Left ventricle myocardium inferior (tissue), 1 donor: ENCODE results near the gene CNIH3. TPM values are rescaled to one million over a fixed set of nuclear protein-coding genes. Genes with fewer than 3 reads are reported as not detected.

Experiments used
- DNase-seq: peaks from one replicate; pipeline ENCODE4 v3.0.0-alpha.2; 2020
- H3K27ac ChIP-seq: fragments of 200-600 bp; replicated peaks from 2 replicates; pipeline ENCODE4 v1.8.0; 2021
- H3K27me3 ChIP-seq: fragments of 200-600 bp; 2 replicates; pipeline ENCODE4 v1.8.0; 2021; ENCODE audit warnings: low read depth
- H3K36me3 ChIP-seq: fragments of 200-600 bp; 2 replicates; pipeline ENCODE4 v1.8.0; 2021
- H3K4me1 ChIP-seq: fragments of 200-600 bp; 2 replicates; pipeline ENCODE4 v1.8.0; 2021
- H3K4me3 ChIP-seq: fragments of 200-600 bp; 2 replicates; pipeline ENCODE4 v1.8.0; 2021; ENCODE audit warnings: mild to moderate bottlenecking, moderate library complexity
- H3K9me3 ChIP-seq: fragments of 200-600 bp; replicated peaks from 2 replicates; pipeline ENCODE4 v1.8.0; 2021
- intact Hi-C: fragments of 100-400 bp; cut with micrococcal nuclease; formaldehyde crosslinking; loops from one replicate; pipeline ENCODE4 v1.11.0; 2022
- total RNA-seq: library from RNA; stranded (reverse); fragmentation: NEBNext Ultra II Directional; extraction: Animal tissue kit (Norgen Biotek cat#: 25700); gene quantifications from one replicate; pipeline ENCODE4 v1.2.1, GENCODE V29; 2021
- TF ChIP-seq, protein P1 (sequence below): fragments of 200-600 bp; IDR thresholded peaks from 2 replicates; pipeline ENCODE4 v1.8.0; 2021; ENCODE audit warnings: antibody characterized with exemption, mild to moderate bottlenecking, borderline replicate concordance
- donor health status: DM: no; HTN: yes; CAD: no; lungs with severe emphysema.

CNIH3 gene
- total RNA-seq, 1 donor from 2014 or later = 1.1 TPM

- TF ChIP-seq, protein P1, sequence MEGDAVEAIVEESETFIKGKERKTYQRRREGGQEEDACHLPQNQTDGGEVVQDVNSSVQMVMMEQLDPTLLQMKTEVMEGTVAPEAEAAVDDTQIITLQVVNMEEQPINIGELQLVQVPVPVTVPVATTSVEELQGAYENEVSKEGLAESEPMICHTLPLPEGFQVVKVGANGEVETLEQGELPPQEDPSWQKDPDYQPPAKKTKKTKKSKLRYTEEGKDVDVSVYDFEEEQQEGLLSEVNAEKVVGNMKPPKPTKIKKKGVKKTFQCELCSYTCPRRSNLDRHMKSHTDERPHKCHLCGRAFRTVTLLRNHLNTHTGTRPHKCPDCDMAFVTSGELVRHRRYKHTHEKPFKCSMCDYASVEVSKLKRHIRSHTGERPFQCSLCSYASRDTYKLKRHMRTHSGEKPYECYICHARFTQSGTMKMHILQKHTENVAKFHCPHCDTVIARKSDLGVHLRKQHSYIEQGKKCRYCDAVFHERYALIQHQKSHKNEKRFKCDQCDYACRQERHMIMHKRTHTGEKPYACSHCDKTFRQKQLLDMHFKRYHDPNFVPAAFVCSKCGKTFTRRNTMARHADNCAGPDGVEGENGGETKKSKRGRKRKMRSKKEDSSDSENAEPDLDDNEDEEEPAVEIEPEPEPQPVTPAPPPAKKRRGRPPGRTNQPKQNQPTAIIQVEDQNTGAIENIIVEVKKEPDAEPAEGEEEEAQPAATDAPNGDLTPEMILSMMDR = no peak
- no peak overlapping the region for H3K27ac ChIP-seq
- peaks cover 5% of the 10 kb centered on the region for H3K4me1 ChIP-seq
- intact Hi-C loops = no loop called here
- DNase-seq = no peak
- no peaks in the 10 kb centered on the region for H3K27me3 ChIP-seq
- no peaks in the 10 kb centered on the region for H3K36me3 ChIP-seq
- no peaks in the 10 kb centered on the region for H3K9me3 ChIP-seq
- no peak overlapping the region for H3K4me3 ChIP-seq
Measured at GRCh38 chr1:224651188-224651587, 35.1 kb downstream of the CNIH3 start.

DNA sequence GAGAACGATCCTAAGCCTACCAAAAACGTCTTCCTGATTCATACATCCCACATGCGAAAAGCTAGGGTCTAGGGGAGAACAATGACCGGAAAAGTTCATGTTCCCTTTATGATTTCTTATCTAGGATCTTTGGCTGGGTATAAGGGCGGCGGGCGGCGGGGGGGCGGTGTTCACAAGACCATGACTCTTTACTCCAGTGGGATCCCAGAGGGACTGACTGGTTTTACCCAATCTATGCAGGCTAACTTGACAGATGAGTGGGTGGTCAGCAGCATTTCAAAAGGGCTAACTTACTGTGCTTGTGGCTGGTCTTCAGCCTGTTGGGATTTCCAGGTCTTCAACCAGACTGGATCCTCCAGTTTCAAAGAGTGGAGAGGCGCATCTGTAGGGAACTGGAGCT lies 40.3 kb downstream of the CNIH3 start:
- no peak for DNase-seq
- TF ChIP-seq, protein P1 = no peak
- intact Hi-C loops = no loop called here
- Histone ChIP-seq H3K4me1 (no peaks in the 10 kb centered on the region), H3K27ac (no peak overlapping the region), H3K4me3 (no peak overlapping the region), H3K27me3 (no peaks in the 10 kb centered on the region), H3K9me3 (no peaks in the 10 kb centered on the region), H3K36me3 (no peaks in the 10 kb centered on the region)

DNA sequence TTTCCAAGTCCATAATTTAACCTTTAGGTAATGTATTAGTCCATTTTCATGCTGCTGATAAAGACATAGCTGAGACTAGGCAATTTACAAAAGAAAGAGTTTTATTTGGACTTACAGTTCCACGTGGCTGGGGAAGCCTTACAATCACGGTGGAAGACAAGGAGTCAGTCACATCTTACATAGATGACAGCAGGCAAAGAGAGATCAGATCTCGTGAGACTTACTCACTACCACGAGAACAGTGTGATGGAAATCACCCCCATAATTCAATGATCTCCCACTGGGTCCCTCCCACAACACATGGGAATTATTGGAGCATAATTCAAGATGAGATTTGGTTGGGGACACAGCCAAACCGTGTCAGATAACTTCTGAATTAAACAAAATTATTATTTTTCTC lies 44.0 kb downstream of the CNIH3 start:
- no peak overlapping the region for H3K27ac ChIP-seq
- H3K4me3 ChIP-seq = no peak overlapping the region
- H3K27me3 ChIP-seq = no peaks in the 10 kb centered on the region
- intact Hi-C loops = no loop called here
- TF ChIP-seq, protein P1 = no peak
- no peaks in the 10 kb centered on the region for H3K36me3 ChIP-seq
- H3K4me1 ChIP-seq = no peaks in the 10 kb centered on the region
- no peak for DNase-seq
- no peaks in the 10 kb centered on the region for H3K9me3 ChIP-seq

DNA sequence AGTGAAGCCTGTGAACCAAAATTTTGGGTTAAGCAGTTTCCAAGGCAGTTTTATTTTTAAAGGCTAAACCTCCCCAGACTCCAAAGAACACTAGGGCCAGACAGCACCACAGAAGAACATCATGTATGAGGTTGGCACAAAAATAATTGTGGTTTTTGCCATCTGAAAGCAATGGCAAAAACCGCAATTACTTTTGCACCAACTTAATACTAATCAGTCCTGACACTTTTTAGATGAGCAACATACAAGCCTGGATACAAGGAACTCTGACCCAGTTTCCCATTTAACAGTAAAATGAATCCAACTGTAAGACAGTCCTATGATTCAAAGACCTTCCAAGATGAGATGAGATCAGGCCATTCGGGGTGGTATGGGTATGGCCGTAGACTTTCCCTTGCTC lies 46.8 kb downstream of the CNIH3 start:
- TF ChIP-seq, protein P1 = no peak
- DNase-seq = no peak
- no peaks in the 10 kb centered on the region for H3K9me3 ChIP-seq
- H3K4me1 ChIP-seq = no peaks in the 10 kb centered on the region
- no peak overlapping the region for H3K27ac ChIP-seq
- H3K36me3 ChIP-seq = no peaks in the 10 kb centered on the region
- no peak overlapping the region for H3K4me3 ChIP-seq
- no peaks in the 10 kb centered on the region for H3K27me3 ChIP-seq
- intact Hi-C loops = no loop called here

DNA sequence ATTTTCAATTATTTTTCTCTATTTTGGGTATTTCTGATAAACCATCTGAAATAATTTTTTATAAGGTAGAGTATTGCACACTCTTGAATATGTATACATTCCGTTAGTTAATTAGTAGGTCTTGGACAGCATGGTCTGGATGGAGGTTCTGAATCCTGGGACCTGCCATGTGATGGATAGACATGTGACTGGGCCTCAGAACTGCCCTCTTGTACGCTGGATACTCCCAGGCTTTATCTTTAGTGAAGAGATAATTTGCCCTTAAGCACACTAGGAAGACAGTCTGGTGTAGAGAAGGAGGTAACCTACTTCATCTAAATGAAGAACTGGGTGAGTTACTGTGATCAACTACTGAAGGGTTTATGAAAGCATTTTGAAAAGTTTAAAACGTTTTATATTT lies 48.9 kb downstream of the CNIH3 start:
- Histone ChIP-seq H3K9me3 (no peaks in the 10 kb centered on the region), H3K36me3 (no peaks in the 10 kb centered on the region), H3K27ac (no peak overlapping the region), H3K27me3 (no peaks in the 10 kb centered on the region), H3K4me1 (no peaks in the 10 kb centered on the region), H3K4me3 (no peak overlapping the region)
- no peak for DNase-seq
- intact Hi-C loops = no loop called here
- TF ChIP-seq, protein P1 = no peak

DNA sequence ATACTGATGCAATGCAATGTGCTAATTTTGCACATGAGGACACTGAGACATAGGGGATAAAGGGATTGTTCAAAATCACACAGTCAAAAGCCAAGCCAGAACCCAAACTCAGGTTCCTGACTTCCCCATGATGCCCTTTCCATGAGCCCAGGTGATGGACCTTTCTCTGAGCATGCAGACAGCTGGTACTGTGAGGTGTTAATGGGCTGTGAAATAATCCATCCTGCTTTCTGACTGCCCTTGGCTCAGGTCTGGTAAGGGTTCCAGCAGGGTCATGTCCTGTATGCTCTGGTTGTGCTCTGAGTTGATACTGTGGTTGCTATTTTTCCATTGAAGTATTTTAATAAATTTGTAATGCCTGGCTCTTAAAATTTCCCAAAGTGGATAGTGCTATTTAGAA lies 50.0 kb downstream of the CNIH3 start:
- H3K4me3 ChIP-seq = no peak overlapping the region
- no peaks in the 10 kb centered on the region for H3K9me3 ChIP-seq
- TF ChIP-seq, protein P1 = no peak
- H3K27me3 ChIP-seq = no peaks in the 10 kb centered on the region
- H3K27ac ChIP-seq = no peak overlapping the region
- no peaks in the 10 kb centered on the region for H3K4me1 ChIP-seq
- H3K36me3 ChIP-seq = no peaks in the 10 kb centered on the region
- intact Hi-C loops = no loop called here
- DNase-seq = no peak
